Stomach smooth muscle (tissue), 2 donors: Measurements from ENCODE around the gene ARMC8.

ENCODE experiments used
- H3K27ac ChIP-seq: one replicate; pipeline ENCODE4 v1.7.0; 2013; ENCODE audit warnings: mild to moderate bottlenecking, low read length, inconsistent platforms
- H3K27me3 ChIP-seq, 2 donors: one replicate each; pipeline ENCODE4 v1.7.0; 2013; ENCODE audit warnings: low read length in 2 of 2; ENCODE audit not compliant: insufficient read depth in 2 of 2, control insufficient read depth in 1 of 2
- H3K36me3 ChIP-seq, 2 donors: one replicate each; pipeline ENCODE4 v1.7.0; 2013; ENCODE audit warnings: low read length in 2 of 2; ENCODE audit not compliant: control insufficient read depth in 2 of 2, insufficient read depth in 2 of 2
- H3K4me1 ChIP-seq: one replicate; pipeline ENCODE4 v1.7.0; 2013; ENCODE audit warnings: low read length; ENCODE audit not compliant: control insufficient read depth, insufficient read depth
- H3K4me3 ChIP-seq, 2 donors: one replicate each; pipeline ENCODE4 v1.7.0; 2013; ENCODE audit warnings: low read length in 2 of 2
- H3K9ac ChIP-seq, 2 donors: one replicate each; pipeline ENCODE4 v1.7.0; 2013; ENCODE audit warnings: low read length in 2 of 2, mild to moderate bottlenecking in 1 of 2
- H3K9me3 ChIP-seq, 2 donors: one replicate each; pipeline ENCODE4 v1.7.0; 2013; ENCODE audit warnings: low read length in 2 of 2; ENCODE audit not compliant: control insufficient read depth in 2 of 2
- donor health status: healthy.
- donor health status: Pancreatic carcinoma.

The ARMC8 gene

DNA sequence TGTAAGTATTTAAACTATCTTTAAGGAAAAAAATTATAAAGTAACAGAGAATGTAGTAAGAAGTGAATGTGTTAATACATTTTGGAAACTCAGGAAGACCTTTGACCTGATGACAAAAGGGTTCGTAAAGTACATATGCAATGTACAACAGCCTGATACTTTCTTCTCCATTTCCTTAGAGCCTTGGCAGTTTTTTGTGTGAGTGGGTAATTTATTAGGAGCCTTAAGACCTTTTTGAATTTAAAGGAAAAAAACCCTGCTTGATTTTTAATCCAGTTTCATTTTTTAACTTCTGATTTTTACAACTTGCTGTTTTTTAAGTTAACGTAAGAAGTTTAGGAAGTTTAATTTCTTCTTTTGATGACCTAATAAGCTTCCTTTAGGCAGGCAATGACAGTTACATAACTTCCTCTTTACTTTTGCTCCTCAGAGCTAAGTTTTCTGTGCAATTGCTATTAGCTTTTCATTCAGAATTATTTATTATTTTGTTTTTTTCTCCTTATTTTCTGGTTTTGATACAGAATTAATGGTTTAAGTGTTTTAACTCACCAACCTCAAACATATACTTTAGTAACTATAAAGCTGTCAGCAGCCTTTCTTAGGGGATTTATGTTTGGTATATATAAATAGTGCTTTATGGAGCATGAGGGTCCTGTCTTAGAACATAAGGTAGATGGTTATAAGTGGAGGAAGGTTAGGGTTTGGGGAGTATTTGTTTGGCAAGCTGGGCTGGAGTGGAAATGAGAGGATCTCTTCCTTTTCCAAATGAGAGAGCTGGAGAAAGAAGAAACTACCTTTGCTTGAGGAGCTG lies 35.2 kb downstream of the ARMC8 start:
- no peak overlapping the region for H3K9ac ChIP-seq
- peaks cover 17 to 30% of the 10 kb centered on the region in 2 donors for H3K36me3 ChIP-seq
- H3K9me3 ChIP-seq: no peaks in the 10 kb centered on the region
- H3K4me3 ChIP-seq: no peak overlapping the region
- peak overlapping the region; percentile 63 for H3K27ac ChIP-seq
- peaks cover 4% of the 10 kb centered on the region for H3K4me1 ChIP-seq
- H3K27me3 ChIP-seq: no peaks in the 10 kb centered on the region

- Histone ChIP-seq H3K36me3 (peaks cover 19 to 30% of the 10 kb centered on the region in 2 donors), H3K27ac (peak overlapping the region; percentile 63), H3K27me3 (no peaks in the 10 kb centered on the region), H3K9me3 (no peaks in the 10 kb centered on the region), H3K4me1 (peaks cover 4% of the 10 kb centered on the region), H3K9ac (no peak overlapping the region), H3K4me3 (no peak overlapping the region)
Observed at GRCh38 chr3:138222942-138223287, 35.8 kb downstream of the ARMC8 start.

- Histone ChIP-seq H3K27me3 (no peaks in the 10 kb centered on the region), H3K9ac (no peak overlapping the region), H3K4me3 (no peak overlapping the region), H3K27ac (no peak overlapping the region), H3K4me1 (no peaks in the 10 kb centered on the region), H3K36me3 (peaks cover 24 to 56% of the 10 kb centered on the region in 2 donors), H3K9me3 (no peaks in the 10 kb centered on the region)
Observed at GRCh38 chr3:138227650-138228049, 40.5 kb downstream of the ARMC8 start.

DNA sequence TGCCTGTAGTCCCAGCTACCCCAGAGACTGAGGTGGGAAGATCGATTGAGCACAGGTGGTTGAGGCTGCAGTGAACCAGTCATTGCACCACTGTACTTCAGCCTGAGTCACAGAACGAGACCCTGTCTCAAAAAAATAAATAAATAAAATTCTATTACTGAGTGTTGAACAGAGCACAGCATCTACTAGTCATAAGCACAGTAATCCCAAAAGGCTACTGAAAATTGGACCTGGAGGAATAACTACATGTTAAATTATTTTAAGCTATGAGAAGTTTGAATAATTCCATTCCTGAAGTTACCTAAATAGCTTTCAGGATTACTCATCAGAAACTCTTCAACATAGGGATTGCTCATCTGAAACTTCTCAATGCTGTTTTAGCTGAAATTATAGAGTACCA lies 43.4 kb downstream of the ARMC8 start:
- H3K27ac ChIP-seq: no peak overlapping the region
- no peaks in the 10 kb centered on the region for H3K27me3 ChIP-seq
- H3K4me1 ChIP-seq: no peaks in the 10 kb centered on the region
- H3K9me3 ChIP-seq: no peaks in the 10 kb centered on the region
- peaks cover 17 to 39% of the 10 kb centered on the region in 2 donors for H3K36me3 ChIP-seq
- H3K9ac ChIP-seq: no peak overlapping the region
- H3K4me3 ChIP-seq: no peak overlapping the region

GRCh38 chr3:138232705-138233364 lies 45.7 kb downstream of the ARMC8 start:
- Histone ChIP-seq H3K27me3 (no peaks in the 10 kb centered on the region), H3K4me3 (no peak overlapping the region), H3K9ac (no peak overlapping the region), H3K27ac (no peak overlapping the region), H3K9me3 (no peaks in the 10 kb centered on the region), H3K4me1 (no peaks in the 10 kb centered on the region), H3K36me3 (peaks cover 10 to 40% of the 10 kb centered on the region in 2 donors)

DNA sequence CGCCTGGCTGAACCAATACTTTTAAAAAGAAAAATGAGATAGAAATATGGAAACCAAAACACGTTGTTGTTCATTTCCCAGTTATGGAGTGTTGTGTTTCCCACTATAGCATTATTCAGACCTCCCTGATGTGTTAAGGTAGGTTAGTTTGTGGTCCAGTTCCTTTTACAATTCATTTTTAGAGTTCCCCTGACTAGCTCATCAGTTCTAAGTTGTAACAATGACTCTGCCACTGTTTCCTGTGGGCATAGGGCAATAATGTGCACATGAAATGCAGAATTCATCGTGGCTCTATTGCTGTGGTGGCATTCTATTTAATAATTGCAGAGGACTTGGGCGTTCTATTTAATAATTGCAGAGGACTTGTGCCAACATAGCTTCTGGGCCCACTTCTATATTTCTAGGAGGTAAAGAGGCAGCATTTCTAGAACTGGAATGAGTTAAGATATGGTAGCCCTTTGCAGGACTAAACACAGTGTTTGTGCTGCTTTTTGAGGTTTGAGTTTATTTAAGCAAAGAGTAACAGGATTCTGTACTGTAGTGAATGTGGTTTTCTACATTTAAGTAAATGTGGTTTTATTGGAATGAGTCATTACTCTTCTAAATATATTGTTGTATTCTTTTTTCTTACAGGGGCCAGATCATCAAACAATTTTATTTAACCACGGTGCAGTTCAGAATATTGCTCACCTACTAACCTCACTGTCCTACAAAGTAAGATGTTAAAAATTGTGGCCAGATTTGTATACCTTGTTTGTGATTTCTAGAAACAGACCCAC lies 47.5 kb downstream of the ARMC8 start:
- Histone ChIP-seq H3K4me1 (no peaks in the 10 kb centered on the region), H3K4me3 (no peak overlapping the region), H3K27ac (no peak overlapping the region), H3K27me3 (no peaks in the 10 kb centered on the region), H3K36me3 (peaks cover 12 to 32% of the 10 kb centered on the region in 2 donors), H3K9ac (no peak overlapping the region), H3K9me3 (no peaks in the 10 kb centered on the region)

- no peaks in the 10 kb centered on the region for H3K9me3 ChIP-seq
- H3K4me3 ChIP-seq: no peak overlapping the region
- H3K36me3 ChIP-seq: peaks cover 4 to 28% of the 10 kb centered on the region in 2 donors
- H3K4me1 ChIP-seq: no peaks in the 10 kb centered on the region
- no peaks in the 10 kb centered on the region for H3K27me3 ChIP-seq
- no peak overlapping the region for H3K9ac ChIP-seq
- H3K27ac ChIP-seq: no peak overlapping the region
Observed at GRCh38 chr3:138238711-138239110, 51.6 kb downstream of the ARMC8 start.

DNA sequence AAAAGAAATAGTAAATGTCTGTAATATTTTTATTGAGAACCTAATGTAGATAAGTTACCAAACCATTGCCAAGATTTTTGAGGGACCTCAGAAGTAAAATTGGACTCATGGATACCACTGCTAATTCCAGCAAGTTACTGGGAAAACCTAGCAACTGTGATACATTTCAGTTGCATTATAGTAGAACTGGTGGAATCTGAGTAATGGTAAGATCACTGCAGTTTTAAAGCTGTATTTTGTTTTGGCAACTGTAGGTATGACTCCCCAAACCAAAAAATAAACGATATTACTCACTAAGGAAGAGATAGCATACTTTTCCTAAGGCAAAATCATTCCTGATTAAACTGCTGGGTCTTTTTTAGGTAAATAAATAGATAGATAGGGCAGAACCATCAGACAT lies 54.0 kb downstream of the ARMC8 start:
- Histone ChIP-seq H3K4me1 (no peaks in the 10 kb centered on the region), H3K9me3 (no peaks in the 10 kb centered on the region), H3K27ac (no peak overlapping the region), H3K36me3 (peaks cover 4 to 30% of the 10 kb centered on the region in 2 donors), H3K9ac (no peak overlapping the region), H3K27me3 (no peaks in the 10 kb centered on the region), H3K4me3 (no peak overlapping the region)

GRCh38 chr3:138241676-138242075 lies 54.6 kb downstream of the ARMC8 start:
- no peak overlapping the region for H3K4me3 ChIP-seq
- no peaks in the 10 kb centered on the region for H3K9me3 ChIP-seq
- H3K4me1 ChIP-seq: no peaks in the 10 kb centered on the region
- no peaks in the 10 kb centered on the region for H3K27me3 ChIP-seq
- peaks cover 4 to 28% of the 10 kb centered on the region in 2 donors for H3K36me3 ChIP-seq
- no peak overlapping the region for H3K9ac ChIP-seq
- H3K27ac ChIP-seq: no peak overlapping the region

GRCh38 chr3:138242466-138242865 lies 55.4 kb downstream of the ARMC8 start:
- no peaks in the 10 kb centered on the region for H3K4me1 ChIP-seq
- no peaks in the 10 kb centered on the region for H3K9me3 ChIP-seq
- H3K27me3 ChIP-seq: no peaks in the 10 kb centered on the region
- H3K27ac ChIP-seq: no peak overlapping the region
- peaks cover 4 to 27% of the 10 kb centered on the region in 2 donors for H3K36me3 ChIP-seq
- H3K4me3 ChIP-seq: no peak overlapping the region
- no peak overlapping the region for H3K9ac ChIP-seq
